ENCODE results near the gene SPECC1. TPM values are rescaled to one million over a fixed set of nuclear protein-coding genes. Genes with fewer than 3 reads are reported as not detected.
A peak's percentile ranks its signal among the peaks of the same experiment; 100 is the strongest.

SPECC1 gene
- total and polyA plus RNA-seq, 9 of the 15 experiments (the other 6 are each of a cell fraction or from before 2014, with no cell fraction given) = 2.4 to 19.6 (median 14.7) TPM

DNA sequence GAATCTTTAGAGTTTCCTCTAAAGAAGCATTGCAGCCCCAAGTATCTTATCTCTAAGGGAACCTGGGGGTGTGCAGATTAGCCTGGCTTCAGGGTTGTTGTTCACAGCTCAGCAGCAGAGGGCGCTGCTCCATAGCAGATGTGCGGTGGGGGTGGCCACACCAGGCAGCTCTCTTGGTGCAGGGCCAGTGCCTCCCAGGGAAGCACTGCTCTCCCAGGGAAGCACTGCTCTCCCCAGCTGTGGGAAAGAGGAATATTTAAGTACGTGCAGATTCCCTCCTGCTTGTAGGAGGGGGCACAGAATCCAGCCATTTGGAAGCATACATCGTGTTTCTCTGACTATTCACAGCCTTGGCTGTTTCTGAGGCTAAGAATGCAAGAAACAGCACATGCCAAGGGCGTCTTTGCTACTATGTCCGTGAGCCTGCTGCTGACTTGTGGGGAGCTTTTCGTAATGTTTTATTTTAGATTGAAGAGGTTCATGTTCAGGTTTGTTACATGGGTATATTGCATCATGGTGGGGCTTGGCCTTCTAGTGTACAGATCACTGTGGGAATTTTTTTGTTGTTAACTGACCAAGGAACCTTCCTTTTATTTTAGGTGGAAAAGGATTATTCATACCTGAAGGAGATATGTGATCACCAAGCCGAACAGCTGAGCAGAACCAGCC lies 217.8 kb downstream of the SPECC1 start (continued):
- TF ChIP-seq, protein P1, sequence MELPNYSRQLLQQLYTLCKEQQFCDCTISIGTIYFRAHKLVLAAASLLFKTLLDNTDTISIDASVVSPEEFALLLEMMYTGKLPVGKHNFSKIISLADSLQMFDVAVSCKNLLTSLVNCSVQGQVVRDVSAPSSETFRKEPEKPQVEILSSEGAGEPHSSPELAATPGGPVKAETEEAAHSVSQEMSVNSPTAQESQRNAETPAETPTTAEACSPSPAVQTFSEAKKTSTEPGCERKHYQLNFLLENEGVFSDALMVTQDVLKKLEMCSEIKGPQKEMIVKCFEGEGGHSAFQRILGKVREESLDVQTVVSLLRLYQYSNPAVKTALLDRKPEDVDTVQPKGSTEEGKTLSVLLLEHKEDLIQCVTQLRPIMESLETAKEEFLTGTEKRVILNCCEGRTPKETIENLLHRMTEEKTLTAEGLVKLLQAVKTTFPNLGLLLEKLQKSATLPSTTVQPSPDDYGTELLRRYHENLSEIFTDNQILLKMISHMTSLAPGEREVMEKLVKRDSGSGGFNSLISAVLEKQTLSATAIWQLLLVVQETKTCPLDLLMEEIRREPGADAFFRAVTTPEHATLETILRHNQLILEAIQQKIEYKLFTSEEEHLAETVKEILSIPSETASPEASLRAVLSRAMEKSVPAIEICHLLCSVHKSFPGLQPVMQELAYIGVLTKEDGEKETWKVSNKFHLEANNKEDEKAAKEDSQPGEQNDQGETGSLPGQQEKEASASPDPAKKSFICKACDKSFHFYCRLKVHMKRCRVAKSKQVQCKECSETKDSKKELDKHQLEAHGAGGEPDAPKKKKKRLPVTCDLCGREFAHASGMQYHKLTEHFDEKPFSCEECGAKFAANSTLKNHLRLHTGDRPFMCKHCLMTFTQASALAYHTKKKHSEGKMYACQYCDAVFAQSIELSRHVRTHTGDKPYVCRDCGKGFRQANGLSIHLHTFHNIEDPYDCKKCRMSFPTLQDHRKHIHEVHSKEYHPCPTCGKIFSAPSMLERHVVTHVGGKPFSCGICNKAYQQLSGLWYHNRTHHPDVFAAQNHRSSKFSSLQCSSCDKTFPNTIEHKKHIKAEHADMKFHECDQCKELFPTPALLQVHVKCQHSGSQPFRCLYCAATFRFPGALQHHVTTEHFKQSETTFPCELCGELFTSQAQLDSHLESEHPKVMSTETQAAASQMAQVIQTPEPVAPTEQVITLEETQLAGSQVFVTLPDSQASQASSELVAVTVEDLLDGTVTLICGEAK (IDR thresholded peaks at IDR 0.05) = no peak
- TF ChIP-seq, protein P1 (CRISPR knock-in tag; IDR thresholded peaks at IDR 0.05) = no peak
- TF ChIP-seq, protein P2, sequence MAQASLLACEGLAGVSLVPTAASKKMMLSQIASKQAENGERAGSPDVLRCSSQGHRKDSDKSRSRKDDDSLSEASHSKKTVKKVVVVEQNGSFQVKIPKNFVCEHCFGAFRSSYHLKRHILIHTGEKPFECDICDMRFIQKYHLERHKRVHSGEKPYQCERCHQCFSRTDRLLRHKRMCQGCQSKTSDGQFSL (CRISPR knock-in tag; IDR thresholded peaks at IDR 0.05) = peak; percentile 71; the same call in 1 of the 2 replicates
- TF ChIP-seq, protein P2 (tag; IDR thresholded peaks at IDR 0.05) = peak in 1 of 2 experiments; percentile 67; a peak in 1 of 4 replicates
- TF ChIP-seq ESRRB (CRISPR knock-in tag; IDR thresholded peaks at IDR 0.05; ENCODE audit: borderline replicate concordance) (no peak), MCM3 (IDR thresholded peaks at IDR 0.05) (no peak), ZNF668 (CRISPR knock-in tag; IDR thresholded peaks at IDR 0.05) (no peak)
- TF ChIP-seq, protein P3, sequence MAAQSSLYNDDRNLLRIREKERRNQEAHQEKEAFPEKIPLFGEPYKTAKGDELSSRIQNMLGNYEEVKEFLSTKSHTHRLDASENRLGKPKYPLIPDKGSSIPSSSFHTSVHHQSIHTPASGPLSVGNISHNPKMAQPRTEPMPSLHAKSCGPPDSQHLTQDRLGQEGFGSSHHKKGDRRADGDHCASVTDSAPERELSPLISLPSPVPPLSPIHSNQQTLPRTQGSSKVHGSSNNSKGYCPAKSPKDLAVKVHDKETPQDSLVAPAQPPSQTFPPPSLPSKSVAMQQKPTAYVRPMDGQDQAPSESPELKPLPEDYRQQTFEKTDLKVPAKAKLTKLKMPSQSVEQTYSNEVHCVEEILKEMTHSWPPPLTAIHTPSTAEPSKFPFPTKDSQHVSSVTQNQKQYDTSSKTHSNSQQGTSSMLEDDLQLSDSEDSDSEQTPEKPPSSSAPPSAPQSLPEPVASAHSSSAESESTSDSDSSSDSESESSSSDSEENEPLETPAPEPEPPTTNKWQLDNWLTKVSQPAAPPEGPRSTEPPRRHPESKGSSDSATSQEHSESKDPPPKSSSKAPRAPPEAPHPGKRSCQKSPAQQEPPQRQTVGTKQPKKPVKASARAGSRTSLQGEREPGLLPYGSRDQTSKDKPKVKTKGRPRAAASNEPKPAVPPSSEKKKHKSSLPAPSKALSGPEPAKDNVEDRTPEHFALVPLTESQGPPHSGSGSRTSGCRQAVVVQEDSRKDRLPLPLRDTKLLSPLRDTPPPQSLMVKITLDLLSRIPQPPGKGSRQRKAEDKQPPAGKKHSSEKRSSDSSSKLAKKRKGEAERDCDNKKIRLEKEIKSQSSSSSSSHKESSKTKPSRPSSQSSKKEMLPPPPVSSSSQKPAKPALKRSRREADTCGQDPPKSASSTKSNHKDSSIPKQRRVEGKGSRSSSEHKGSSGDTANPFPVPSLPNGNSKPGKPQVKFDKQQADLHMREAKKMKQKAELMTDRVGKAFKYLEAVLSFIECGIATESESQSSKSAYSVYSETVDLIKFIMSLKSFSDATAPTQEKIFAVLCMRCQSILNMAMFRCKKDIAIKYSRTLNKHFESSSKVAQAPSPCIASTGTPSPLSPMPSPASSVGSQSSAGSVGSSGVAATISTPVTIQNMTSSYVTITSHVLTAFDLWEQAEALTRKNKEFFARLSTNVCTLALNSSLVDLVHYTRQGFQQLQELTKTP (IDR thresholded peaks at IDR 0.05; ENCODE audit: low read depth in 1 of 2, partially characterized antibody in 2 of 2) = no peak
